Stimulated activated CD8-positive, alpha-beta memory T cell treated with anti-CD3 and anti-CD28 coated beads, Interleukin-15, amount 100 ng/mL, for 24 hours (primary cell): ENCODE results near the gene FXYD6.

Experiments used
- DNase-seq: peaks from one replicate; pipeline ENCODE4 v3.0.0-alpha.2; 2020; ENCODE audit warnings: low read depth

Gene FXYD6

DNA sequence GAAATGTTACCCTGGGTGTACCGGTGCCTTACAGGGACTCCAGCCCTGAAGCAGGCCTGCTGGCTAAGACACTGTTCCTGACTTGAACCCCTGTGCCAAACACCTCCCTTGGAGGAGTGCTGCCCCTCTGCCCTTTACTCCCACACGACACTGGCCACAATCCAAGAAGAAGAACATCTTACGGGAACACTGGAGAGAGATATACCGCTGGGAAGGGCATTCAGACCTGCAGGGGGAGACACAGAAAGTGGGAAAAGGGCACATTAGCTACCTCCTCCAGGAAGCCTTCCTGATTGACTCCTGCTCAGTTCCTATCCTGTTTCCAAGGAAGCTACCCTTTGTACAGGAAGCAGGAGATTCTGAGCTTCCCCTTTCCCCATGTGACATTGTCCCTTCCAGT, 34.1 kb upstream of the FXYD6 start:
- no peak for DNase-seq

DNA sequence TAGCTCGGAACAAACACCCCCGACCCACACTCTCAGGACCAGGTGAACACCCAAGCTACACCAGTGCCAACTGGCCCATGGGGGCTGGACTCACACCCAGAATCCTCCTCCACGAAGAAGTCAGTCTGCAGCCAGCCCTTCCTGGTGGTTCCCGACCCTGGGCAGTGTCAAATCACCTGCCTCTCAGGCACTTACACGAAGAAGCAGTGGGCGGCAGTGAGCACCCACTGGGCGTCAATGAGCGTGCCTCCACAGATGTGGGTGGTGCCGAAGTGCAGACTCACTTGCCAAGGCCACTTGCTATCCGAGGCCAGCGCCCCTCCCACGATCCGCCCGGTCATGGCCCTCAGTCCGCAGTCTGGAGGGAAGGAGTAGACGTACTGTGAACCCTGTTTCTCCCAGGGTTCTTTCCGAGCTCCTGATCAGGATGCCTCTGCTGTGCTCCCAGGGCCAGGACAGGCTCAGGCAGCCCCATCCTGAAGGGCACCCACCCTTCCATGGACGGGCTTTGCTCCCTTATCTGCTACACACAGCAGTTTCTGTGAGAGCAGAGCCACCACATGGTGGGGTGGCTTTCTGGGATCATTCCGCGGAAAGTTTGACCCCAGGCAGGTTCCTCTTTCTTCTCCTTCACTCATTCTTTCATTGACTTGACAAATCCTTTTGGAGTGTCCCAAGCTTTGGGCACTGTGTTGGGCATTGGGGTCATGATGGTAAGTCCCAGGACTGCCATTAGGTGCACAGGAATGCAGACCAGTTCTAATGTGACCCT, 33.3 kb upstream of the FXYD6 start:
- DNase-seq = no peak

DNA sequence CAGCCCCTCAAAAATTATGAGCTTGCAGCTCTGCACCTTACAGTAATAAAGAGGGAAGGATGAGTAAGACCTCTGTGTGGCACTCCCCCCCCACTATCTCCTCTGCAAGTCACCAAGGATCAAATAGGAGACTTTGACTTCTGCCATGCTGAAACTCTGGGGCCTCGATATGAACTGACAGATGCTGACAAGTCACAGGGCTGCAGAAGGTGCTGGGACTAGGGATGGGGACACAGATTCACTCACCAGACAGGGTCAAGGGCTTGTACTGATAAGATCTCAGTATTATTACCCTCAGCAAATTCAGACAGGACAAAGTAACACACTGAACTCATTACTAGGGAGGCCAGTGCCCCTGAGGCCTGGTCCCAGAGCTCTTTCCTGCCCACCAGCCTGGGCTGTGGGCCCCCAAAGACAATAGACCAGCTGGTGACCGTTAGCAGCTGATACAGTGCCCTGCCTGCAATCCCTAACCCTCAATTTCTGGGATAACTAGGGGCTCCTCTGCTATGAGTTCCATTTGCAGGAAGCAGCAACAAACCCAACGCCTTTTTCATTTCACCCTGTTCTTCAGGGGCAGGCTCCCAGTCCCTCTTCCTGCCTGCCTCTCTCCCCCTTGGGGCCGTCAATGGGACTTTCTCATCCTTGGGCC, 32.6 kb upstream of the FXYD6 start:
- DNase-seq = no peak

DNA sequence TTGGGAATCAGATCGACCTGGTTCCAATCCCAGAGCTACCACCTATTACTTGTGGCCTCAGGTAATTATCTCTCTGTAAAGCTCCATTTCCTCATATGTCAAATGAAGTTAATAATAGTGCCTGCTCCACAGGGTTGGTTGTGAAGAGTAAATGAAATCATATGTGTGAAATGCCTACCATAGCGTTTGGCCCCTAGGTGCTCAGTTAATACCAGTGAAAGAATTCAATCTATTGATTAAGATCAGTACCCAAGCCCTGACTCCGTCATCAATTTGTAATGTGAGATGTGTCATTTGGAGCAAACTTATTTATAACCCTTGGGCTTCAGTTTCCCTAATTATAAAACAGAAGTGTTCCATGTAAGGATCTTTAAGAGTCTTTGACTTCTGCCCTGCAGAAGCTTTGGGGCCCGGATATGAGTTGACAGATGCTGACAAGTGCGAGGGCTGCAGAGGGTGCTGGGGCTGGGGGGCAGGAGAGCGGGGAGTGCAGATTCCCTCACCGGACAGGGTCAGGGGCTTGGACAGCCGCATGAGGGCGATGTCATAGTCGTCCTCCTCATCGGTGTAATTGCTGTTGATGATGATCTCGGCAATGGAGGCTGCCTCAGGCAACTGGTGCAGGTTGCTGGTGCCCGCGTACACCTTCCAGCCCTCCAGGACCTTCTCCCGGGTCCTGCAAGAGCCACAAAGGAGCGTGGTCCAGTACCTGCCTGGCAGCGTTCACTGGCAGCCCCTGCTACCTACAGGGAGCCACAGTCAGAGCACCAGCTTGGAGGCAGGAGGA, 31.8 kb upstream of the FXYD6 start:
- no peak for DNase-seq

DNA sequence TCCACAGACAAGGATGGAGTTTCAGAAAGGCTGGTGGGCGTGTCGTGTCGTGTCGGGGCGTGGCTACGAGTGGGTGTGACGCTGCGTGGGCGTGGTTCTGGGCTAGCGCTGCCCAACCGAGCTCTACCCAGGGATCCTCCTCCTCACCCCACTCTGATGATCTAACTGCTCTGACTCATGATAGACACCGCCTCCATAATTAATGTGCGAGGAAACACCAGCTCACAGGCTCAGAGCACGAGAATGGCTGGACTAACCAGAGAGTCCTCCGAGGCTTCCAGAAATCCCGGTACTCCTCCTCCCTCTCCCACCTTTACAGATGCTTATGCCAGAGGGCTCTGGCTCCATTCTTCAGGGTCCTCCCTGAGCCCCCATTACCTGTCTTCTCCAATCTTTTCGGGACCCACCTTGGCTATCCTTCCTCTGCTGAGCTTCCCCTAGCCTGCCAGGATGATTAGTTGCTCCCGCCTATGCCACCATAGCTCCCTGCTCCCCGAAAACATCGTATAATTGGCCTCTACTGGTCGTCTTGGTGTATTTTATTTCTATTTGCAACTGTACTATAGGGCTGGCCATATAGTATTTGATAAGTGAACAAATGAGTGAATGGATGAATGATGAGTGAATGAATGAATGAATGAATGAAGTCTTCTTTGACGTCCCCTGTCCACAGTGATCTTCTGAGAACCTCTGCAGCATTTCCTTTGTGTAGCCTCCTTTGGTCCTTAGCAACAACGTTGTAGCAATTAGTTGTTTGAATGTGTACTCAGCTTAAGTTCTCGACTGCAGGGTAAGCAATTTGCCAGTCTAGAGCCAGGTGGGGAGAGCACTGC, 31.0 kb upstream of the FXYD6 start:
- DNase-seq = peak; percentile 47

GRCh38 chr11:117906710-117907109, 30.3 kb upstream of the FXYD6 start:
- no peak for DNase-seq

DNA sequence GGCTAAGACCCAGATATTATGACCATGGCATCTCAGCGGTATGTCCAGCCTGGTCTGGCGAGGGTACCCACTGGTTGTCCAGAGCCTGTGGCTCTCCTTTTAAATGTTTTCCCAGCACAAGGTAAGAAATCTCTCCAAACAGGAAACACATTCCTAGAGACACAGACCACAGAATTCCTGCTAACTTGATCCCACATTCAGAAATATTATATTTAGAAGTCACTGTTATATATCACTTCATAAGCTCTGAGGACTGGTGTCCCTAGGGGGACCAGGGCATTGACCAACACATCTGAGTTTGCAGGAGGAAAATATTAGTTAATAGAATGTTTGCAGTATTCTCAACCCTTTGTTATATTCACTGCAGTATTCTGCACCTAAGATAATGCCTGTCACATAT, 29.7 kb upstream of the FXYD6 start:
- DNase-seq = no peak

DNA sequence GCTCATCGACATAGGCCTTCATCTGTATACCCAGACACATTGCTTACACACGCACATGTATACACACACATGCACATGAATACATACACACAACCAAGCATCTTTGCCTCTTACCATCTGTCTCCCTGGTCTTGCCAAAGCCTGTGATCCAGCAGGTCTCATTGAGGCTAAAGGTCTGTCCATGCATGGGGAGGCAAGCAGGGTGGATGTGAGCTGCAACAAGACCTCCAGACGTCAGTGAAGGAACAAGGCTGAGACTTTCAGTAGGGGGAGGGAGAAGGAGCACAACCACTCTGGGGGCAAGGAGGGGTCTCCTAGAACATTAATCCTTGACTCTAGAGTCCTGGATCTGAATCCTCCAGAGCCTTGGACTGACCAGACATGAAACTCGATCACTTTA, 29.1 kb upstream of the FXYD6 start:
- DNase-seq = no peak

DNA sequence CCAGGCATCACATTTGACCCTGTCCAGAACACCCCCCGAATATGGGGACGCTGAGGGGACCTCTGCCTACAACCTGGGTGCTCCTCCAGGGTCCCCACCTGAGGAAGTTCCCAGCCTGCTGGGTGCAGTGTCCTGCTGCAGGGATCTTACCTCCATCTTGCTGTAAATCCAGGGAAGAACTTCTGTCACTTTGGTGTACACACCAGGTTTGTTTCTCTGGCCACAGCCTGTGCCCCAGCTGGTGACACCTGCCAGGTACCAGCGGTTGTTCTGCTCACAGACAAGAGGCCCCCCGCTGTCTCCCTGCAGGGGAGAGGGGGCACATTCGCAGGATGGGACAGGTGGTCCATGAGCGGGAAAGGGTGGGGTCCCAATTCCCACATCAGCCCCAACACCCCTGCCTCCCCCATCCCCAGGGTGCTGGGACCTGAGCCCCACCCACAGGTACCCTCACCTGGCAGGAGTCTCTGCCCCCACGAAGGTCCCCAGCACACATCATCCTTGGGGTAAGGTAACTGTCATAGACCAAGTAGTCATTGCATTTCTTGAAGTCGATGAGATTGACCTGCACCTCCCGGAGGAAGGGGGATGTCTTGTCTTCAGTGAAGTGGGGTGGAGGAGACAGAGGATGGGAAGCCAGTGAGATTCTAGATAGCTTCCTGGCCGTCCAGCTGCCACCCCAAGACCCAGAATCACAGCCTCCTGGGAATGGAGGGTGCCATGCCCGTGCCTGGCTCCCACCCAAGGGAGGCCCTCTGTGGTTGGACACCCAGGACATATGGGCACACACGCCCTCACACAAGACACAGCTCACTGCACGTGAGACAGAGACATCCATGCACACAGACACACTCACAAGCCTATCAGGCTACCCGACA, 27.3 kb upstream of the FXYD6 start:
- no peak for DNase-seq

- no peak for DNase-seq
Measured at GRCh38 chr11:117902001-117902845, 25.8 kb upstream of the FXYD6 start.

DNA sequence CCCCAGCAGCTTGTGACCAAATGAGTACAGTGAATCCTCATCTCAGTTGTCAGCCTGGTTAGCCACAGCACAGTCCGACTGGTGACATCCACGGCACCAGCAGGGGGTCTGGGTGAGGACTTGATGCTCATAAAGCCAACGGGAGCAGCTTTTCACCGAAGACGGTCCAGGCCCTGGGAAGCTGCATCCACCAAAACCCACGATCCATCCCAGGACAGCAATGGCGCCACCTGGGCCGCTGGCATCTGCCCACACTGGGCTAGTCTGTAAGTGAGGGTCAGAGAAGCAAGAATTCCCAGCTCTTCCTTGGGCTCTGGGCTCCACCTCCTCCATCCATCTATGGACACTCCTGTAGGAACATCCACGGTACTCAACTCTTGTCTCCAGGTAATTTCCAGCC, 25.1 kb upstream of the FXYD6 start:
- no peak for DNase-seq

DNA sequence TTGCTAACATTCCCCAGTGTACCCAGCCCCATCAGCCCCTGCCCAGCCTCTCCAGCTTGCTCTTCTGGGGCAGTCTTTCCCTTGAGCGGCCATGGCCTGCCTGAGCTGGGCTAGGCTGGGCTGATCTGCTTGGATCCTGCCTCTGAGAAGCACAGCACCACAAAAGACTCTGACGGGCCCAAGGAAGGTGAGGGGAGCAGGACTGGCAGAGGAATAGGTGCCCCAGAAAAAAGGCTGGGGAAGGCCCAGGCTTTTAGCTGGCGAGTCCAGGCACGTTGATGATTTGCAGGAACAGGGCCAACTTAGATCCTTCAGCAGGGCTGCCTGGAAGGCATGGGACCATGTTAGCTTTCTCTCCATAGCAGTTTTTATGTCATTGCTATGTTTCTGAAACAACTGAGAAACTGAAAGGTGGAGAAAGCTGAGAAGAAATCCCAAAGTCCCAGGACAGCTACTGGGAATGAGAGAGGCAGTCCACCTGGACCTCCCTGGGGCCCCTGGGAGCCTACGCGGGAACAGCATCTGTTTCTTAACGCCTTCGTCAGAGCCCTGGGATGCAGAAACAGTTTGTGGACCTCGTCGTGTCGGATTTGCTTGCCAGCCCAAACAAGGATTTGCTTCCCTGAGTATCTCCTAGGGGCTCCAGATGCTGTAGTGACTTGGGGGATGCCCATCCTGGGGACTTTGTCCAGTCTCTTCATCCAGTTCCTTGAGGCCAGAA, 24.4 kb upstream of the FXYD6 start:
- no peak for DNase-seq

DNA sequence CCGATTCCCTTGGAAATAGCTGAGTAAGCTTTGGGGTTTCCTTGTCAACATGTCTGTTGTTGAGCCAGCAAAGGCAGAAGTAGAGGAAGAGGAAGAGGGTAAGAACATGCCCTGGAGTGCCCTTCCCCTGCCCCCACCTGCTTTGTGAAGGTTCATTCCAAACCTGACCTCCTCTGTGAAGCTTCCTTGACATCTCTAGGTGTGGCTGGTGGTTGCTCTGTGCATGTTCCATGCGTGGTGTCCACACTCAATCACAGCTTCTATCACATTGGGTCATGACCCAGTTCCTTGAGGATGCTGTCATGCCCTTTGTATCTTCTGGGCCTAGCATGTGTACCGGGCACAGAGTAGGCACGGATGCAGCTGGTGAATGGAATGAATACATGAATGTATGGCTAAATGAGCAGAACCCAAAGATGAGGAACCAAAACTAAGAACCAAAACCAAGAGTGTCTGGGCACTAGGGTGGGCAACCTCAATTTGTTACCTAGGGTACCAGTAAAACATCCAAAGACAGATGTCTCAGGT, 23.7 kb upstream of the FXYD6 start:
- DNase-seq = no peak

- no peak for DNase-seq
Measured at GRCh38 chr11:117898059-117898458, 21.6 kb upstream of the FXYD6 start.

DNA sequence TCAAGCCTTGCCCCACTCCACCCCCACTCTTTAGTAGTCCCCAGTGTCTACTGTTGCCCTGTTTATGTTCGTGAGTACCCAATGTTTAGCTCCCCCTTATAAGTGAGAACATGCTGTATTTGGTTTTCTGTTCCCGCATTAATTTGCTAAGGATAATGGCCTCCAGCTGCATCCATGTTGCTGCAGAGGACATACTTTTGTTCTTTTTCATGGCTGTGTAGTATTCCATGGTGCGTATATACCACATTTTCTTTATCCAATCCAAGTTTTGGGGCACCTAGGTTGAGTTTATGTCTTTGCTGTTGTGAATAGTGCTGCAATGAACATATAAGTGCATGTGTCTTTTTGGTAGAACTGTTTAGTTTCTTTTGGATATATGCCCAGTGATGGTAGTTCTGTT, 16.2 kb upstream of the FXYD6 start:
- no peak for DNase-seq

DNA sequence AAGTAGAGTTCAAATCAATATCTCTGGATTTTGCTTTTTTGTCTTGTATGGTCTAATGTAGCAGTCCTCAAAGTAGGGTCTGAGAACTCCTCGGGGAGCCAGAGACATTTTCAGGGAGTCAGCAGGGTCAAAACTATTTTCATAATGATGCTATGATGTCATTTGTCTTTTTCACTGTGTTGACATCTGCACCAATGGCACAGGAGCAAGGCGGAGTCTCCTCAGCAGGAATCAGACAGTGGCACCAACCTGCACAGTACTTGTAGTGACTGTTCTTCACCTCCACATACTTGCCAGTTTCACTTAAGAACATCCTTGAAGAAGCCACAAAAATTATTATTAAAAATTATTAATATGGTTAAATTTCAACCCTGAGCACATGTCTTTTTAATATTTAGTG, 14.9 kb upstream of the FXYD6 start:
- DNase-seq = no peak

GRCh38 chr11:117888139-117888566, 11.7 kb upstream of the FXYD6 start:
- no peak for DNase-seq

- no peak for DNase-seq
Measured at GRCh38 chr11:117887431-117888138, 11.1 kb upstream of the FXYD6 start.

- DNase-seq = no peak
Measured at GRCh38 chr11:117885777-117886176, 9.3 kb upstream of the FXYD6 start.
